NCI-H526 (cell line): ENCODE data around the gene CUBN.

ENCODE experiments used
- DNase-seq, 2 experiments: peaks; one replicate each; lab custom pipeline; 2025; lab: John Stamatoyannopoulos, UW

The CUBN gene

GRCh38 chr10:17073725-17074540 is 55.7 kb downstream of the CUBN start:
- DNase-seq, result no peak

DNA sequence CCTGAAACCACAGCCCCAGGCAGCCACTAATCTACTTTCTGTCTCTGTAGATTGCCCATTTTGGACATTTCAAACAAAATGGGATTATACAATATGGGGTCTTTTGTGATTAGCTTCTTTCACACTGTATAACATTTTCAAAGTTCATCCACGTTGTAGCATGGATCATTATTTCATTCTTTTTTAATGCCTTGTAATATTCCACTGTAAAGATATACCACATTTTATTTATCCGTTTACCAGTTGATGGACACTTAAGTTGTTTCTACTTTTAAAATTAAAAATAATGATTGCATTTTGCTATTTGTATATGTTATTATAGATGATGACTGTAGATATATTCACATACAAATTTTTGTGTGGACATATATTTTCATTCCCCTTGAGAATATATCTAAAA is 60.7 kb downstream of the CUBN start:
- DNase-seq, result no peak

GRCh38 chr10:17067376-17068264 is 62.0 kb downstream of the CUBN start:
- no peak for DNase-seq

DNA sequence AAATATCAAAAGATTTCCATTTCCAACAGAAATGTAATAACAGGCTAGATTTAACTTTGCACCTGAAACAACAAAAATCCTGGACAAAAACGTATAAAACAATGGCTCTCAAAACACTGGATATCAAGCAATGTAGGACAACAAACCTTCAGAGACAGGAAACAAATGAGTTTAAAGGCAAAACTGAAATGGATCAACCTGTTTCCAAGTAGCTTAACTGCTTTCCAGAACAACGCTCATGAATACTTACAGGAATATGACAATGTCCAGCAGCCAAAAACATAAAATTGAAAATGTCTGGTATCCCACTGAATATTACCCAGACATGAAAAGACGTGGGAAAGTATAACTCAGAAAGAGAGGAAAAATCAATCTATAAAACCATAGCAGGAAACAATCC is 62.8 kb downstream of the CUBN start:
- DNase-seq, result no peak

- no peak for DNase-seq
Observed at GRCh38 chr10:17066000-17066399, 63.6 kb downstream of the CUBN start.

GRCh38 chr10:17065273-17065672 is 64.3 kb downstream of the CUBN start:
- DNase-seq, result no peak

- no peak for DNase-seq
Observed at GRCh38 chr10:17064435-17064834, 65.2 kb downstream of the CUBN start.

DNA sequence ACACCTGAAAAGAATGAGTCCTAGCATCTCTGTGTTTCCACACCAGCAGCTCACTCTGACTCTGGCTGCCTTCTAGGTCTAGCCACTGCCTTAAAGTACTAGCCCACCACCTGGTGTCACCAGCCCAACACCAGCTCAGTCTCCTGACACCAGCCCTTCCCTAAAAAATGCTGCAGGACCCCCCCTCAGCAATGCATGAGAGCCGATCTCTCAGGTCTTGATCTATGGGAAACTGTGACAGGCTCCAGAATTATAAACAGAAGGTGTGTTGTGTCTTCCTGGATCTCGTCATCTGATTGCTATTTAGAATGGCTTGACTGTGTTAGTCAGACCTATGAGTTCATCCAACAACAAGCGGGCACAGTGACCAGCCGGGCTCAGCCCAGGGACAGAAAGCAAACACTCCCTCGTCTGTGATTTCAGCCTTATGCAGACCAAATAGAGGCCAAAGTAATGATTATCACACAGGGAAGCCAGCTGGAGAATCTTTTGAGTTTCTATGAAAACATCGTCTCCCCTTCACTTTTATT is 66.6 kb downstream of the CUBN start:
- DNase-seq, result no peak

- DNase-seq, result no peak
Observed at GRCh38 chr10:17062493-17062892, 67.1 kb downstream of the CUBN start.

DNA sequence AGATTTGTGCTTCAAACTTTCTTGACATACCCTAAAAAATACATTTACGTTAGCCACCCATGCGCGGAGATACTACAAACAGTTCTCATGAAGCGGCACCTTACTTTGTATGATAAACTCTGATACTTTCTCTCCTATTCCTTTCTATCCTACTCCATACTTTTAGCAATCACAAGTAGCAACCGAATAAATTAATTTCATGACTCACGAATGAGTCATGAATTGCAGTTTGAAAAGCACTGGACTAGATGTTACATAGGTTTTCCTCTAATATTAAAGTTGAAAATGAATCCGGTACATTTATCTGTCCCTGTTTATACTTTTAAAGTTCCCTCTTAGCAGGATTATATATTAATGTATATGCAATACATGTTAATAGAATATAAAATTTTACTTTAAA is 67.6 kb downstream of the CUBN start:
- DNase-seq, result no peak

GRCh38 chr10:17061418-17061817 is 68.2 kb downstream of the CUBN start:
- DNase-seq, result no peak

DNA sequence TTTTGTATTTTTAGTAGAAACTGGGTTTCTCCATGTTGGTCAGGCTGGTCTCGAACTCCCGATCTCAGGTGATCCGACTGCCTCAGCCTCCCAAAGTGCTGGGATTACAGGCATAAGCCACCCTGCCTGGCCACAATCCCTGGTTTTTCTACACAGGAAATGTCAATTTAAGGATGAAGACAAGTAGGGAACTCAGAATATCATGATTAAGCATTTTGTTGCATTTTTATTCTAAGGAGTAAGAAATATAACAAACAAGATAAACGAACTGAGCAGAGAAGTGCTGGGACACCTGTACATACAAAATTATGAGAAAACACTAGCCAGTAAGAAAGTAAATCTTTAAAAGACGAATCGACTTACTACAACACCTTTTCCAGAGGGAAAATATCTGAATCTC is 69.3 kb downstream of the CUBN start:
- no peak for DNase-seq

DNA sequence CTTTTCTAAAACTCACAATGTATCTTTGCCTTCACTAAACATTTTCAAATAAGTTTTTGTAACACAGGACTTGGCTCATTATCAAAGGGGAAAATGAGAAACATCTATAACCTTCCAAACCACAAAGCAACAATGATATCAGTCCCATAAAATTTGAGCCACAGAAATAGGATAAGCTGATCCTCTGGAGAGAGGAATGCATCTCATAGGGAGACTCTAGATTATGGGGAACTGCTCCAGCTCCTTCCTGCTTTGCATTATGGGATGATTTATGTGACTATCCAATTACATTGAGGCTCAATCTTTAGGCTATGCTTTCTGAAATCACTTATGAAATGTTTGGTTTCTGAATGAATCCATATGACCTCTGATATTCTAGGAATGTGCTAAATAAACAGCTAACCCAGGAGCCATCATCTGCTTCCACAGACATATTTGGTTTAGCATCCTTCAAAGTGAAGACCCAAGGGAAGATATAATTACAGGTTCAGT is 70.4 kb downstream of the CUBN start:
- DNase-seq, result no peak

DNA sequence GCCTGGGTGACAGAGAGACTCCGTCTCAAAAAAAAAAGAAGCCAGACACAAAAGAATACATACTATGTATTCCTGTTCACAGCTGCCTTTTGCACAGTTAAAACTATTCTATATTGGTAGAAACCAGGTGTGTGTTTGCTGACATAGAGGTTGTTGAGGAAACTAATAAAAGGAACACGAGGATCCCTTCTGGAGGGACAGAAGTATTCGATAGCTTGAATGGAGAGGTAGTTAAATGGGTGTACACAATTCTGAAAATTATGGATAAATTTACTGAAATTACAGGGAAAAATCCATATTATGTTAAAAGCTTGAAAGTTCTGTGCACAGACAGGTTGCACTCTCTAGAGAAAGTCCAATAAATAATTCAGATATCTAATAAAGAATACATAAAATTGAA is 71.5 kb downstream of the CUBN start:
- DNase-seq, result no peak

DNA sequence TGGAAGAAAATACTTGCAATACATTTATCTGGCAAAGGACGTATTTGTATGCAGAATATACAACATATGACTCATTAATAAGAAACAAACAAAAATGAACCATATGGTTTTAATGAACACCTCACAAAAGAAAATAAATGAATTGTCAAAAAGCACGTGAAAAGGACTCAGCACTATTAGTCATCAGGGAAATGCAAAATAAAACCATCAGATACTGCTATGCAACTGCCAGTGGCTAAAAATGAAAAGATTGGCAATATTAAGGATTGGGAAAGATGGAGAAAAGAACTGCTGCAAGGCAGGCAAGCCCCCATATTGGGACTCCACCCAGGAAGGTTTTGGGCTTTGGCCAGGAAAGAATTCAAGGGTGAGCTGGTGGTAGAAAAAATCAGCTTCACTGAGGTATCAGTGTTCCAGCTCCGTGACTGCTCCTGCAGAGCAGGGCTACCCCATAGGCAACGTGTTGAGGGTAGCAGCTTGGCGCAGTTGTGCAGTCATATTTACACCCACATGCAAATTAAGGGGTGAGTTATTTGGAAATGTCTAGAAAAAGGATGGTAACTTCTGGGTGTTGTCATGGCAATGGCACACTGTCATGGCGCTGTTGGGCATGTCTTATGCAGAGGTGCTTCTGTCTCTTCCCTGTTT is 72.7 kb downstream of the CUBN start:
- no peak for DNase-seq

GRCh38 chr10:17053513-17053912 is 76.1 kb downstream of the CUBN start:
- no peak for DNase-seq

DNA sequence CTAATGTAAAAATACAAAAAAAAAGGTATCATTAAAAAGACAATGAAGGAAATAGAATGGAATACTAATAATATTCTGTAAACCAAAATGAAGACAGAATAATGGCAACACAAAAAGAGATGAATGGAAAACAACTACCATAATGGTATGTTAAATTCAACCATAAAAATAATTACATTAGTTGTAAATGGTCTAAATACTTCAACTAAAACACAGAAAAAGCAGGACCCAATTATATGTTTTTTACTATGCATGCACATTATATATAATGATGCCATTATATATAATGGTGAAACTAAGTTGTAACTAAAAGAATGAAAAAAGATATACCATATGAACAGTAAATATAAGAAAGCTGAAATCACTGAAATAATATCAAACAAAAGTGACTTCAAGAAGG is 76.5 kb downstream of the CUBN start:
- no peak for DNase-seq

DNA sequence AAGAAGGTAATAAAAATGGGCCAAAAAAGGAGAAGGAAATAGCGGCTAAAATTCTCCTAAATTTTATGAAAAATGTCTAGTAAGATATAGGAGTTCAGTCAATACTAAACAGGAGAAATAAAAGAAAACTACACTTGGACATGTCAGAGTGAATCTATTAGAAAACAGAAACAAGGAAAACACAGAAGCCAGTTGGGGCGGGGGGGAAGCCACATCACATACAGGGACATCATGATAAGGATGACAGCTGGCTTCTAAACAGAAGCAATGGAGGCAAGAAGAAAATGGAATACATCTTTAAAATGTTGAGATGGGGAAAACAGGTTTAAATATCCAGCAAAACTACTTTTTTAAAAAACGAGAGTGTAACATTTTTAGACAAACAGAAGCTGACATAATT is 77.8 kb downstream of the CUBN start:
- DNase-seq, result no peak

- no peak for DNase-seq
Observed at GRCh38 chr10:17049195-17049594, 80.4 kb downstream of the CUBN start.

DNA sequence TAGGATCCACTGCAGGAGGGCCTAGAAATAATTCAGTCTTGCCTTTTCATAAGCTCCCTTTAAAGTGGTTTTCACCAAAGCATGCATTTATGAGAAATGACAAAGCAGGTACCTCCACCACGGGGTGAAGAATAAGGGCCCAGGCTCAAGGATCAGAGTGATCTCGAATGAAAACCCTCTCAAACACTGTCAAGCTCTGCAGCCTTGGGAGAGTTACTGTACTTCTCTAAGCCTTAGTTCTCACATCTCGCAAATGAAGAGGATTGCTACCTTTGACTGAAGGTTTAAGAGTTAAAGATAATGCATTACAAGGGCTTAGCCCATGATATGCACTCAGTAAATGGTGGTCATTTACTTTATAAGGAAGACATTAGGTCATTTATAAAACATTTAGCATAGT is 81.7 kb downstream of the CUBN start:
- DNase-seq, result no peak

DNA sequence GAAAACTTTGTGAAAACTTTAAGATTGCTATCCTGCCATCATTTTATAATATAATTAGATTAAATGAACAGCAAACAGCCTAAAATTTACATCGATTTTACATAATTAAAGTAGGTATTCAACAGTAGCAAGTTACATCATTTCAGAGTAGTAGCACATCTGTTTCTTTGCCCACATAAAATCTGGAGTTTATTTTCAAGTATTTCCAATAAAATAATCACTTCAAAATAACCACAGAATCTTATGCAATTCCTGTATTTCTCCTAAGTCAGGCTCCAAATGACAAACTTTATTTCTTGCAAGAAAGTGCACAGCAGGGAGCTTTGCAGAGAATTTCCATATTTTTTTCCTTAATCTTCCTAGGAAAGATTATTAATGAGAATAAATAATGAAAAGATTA is 82.6 kb downstream of the CUBN start:
- DNase-seq, result no peak

DNA sequence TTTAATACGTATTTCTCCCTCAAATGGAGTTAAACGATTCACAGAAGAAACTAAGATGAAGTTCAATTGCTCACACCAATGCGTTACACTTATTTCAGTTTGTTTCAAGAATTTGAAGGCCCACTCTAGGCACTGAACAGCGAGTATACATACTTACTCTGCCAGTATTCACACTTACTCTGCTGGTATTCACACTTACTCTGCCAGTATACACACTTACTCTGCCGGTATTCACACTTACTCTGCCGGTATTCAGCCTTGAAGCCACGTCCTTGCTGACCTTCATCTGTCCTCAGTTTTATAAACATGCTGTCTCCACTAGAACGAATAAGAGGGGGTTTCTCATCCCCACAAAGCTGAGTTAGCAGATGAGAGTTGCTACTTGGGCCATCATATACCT is 86.0 kb downstream of the CUBN start:
- DNase-seq, result no peak
